WTC11 (cell line): ENCODE results near the gene WDR38. TPM values are rescaled to one million over a fixed set of nuclear protein-coding genes. Genes with fewer than 3 reads are reported as not detected.

Source experiments
- ATAC-seq: fragments of 200-7000 bp; cut with Tn5 transposase; 2 replicates; pipeline ENCODE4 v1.10.0; 2021; ENCODE audit warnings: mild to moderate bottlenecking, moderate library complexity
- CTCF ChIA-PET: fragments of 300-600 bp; sonication (Branson Sonifier 250); formaldehyde crosslinking; loops from one replicate; lab custom pipeline; 2021; ENCODE audit warnings: antibody characterized with exemption; lab: Charles Lee
- POLR2A ChIA-PET: fragments of 350-600 bp; sonication (Branson Sonifier 250); formaldehyde crosslinking; loops from one replicate; lab custom pipeline; 2021; ENCODE audit warnings: antibody characterized with exemption; lab: Charles Lee
- DNase-seq: peaks from one replicate; pipeline ENCODE4 v3.0.0; 2021; ENCODE audit warnings: low spot score
- H3K27ac Mint-ChIP-seq: 2 replicates; pipeline ENCODE4 v1.8.0; 2021; ENCODE audit warnings: mixed read lengths
- H3K27me3 Mint-ChIP-seq: 2 replicates; pipeline ENCODE4 v1.8.0; 2021; ENCODE audit warnings: low read depth, mild to moderate bottlenecking, moderate library complexity, mixed read lengths
- H3K36me3 Mint-ChIP-seq: 2 replicates; pipeline ENCODE4 v1.8.0; 2021; ENCODE audit warnings: mixed read lengths
- H3K4me1 Mint-ChIP-seq: 2 replicates; pipeline ENCODE4 v1.8.0; 2022; ENCODE audit warnings: mixed read lengths
- H3K4me3 Mint-ChIP-seq: 2 replicates; pipeline ENCODE4 v1.8.0; 2021; ENCODE audit warnings: mild to moderate bottlenecking, moderate library complexity, mixed read lengths
- H3K9me3 Mint-ChIP-seq: 2 replicates; pipeline ENCODE4 v1.8.0; 2021; ENCODE audit warnings: mixed read lengths
- AFF4 ChIP-seq: sonication (generic); formaldehyde crosslinking; IDR thresholded peaks from 2 replicates; pipeline ENCODE4 v1.8.1; 2023; ENCODE audit warnings: mild to moderate bottlenecking, missing genetic modification reagents, borderline replicate concordance
- ARID4B ChIP-seq: sonication (generic); formaldehyde crosslinking; IDR thresholded peaks from 2 replicates; pipeline ENCODE4 v1.8.0; 2023; ENCODE audit warnings: missing genetic modification reagents, mild to moderate bottlenecking, borderline replicate concordance
- CBFB ChIP-seq: sonication (generic); formaldehyde crosslinking; IDR thresholded peaks from 2 replicates; pipeline ENCODE4 v1.8.1; 2022; ENCODE audit warnings: mild to moderate bottlenecking, low read depth, missing genetic modification reagents
- ERG ChIP-seq: fragments of 250-450 bp; sonication (Bioruptor Pico); IDR thresholded peaks from 2 replicates; pipeline ENCODE4 v1.8.0; 2021; ENCODE audit warnings: mild to moderate bottlenecking
- ETV6 ChIP-seq: sonication (generic); formaldehyde crosslinking; IDR thresholded peaks from 2 replicates; pipeline ENCODE4 v1.8.1; 2022; ENCODE audit warnings: mild to moderate bottlenecking, missing genetic modification reagents
- FOXP1 ChIP-seq: sonication (generic); formaldehyde crosslinking; IDR thresholded peaks from 2 replicates; pipeline ENCODE4 v1.8.0; 2022; ENCODE audit warnings: missing genetic modification reagents, mild to moderate bottlenecking, moderate library complexity, borderline replicate concordance
- FOXP4 ChIP-seq: sonication (generic); formaldehyde crosslinking; IDR thresholded peaks from 2 replicates; pipeline ENCODE4 v1.8.0; 2022; ENCODE audit warnings: mild to moderate bottlenecking, missing genetic modification reagents
- GTF2I ChIP-seq: fragments of 250-450 bp; sonication (Bioruptor Pico); conservative IDR thresholded peaks from 2 replicates; pipeline ENCODE4 v1.4.0; 2021; ENCODE audit warnings: mild to moderate bottlenecking
- HMGA2 ChIP-seq: fragments of 250-450 bp; sonication (Bioruptor Pico); IDR thresholded peaks from 2 replicates; pipeline ENCODE4 v1.4.0; 2021; ENCODE audit warnings: mild to moderate bottlenecking, moderate library complexity
- IRF2 ChIP-seq: sonication (generic); formaldehyde crosslinking; IDR thresholded peaks from 2 replicates; pipeline ENCODE4 v1.8.0; 2022; ENCODE audit warnings: low read depth, missing genetic modification reagents, borderline replicate concordance
- JUN ChIP-seq: sonication (generic); formaldehyde crosslinking; IDR thresholded peaks from 2 replicates; pipeline ENCODE4 v1.8.0; 2023; ENCODE audit warnings: mild to moderate bottlenecking, missing genetic modification reagents
- MLX ChIP-seq: sonication (generic); formaldehyde crosslinking; IDR thresholded peaks from 2 replicates; pipeline ENCODE4 v1.8.1; 2023; ENCODE audit warnings: mild to moderate bottlenecking, missing genetic modification reagents, moderate library complexity
- OVOL2 ChIP-seq: fragments of 250-450 bp; sonication (Bioruptor Pico); IDR thresholded peaks from 2 replicates; pipeline ENCODE4 v1.9.0; 2021; ENCODE audit warnings: mild to moderate bottlenecking, borderline replicate concordance
- RELA ChIP-seq: sonication (generic); formaldehyde crosslinking; IDR thresholded peaks from 2 replicates; pipeline ENCODE4 v1.8.1; 2022; ENCODE audit warnings: missing genetic modification reagents, mild to moderate bottlenecking, borderline replicate concordance
- SOX15 ChIP-seq: fragments of 250-450 bp; sonication (Bioruptor Pico); IDR thresholded peaks from 2 replicates; pipeline ENCODE4 v1.9.0; 2021; ENCODE audit warnings: mild to moderate bottlenecking
- SP1 ChIP-seq: sonication (generic); formaldehyde crosslinking; conservative IDR thresholded peaks from 2 replicates; pipeline ENCODE4 v1.8.1; 2022; ENCODE audit warnings: missing genetic modification reagents
- TEAD1 ChIP-seq: sonication (generic); formaldehyde crosslinking; IDR thresholded peaks from 2 replicates; pipeline ENCODE4 v1.8.0; 2022; ENCODE audit warnings: mild to moderate bottlenecking, missing genetic modification reagents
- USF1 ChIP-seq: sonication (generic); formaldehyde crosslinking; IDR thresholded peaks from 2 replicates; pipeline ENCODE4 v1.8.0; 2022; ENCODE audit warnings: mild to moderate bottlenecking, missing genetic modification reagents
- ZBTB21 ChIP-seq: sonication (generic); formaldehyde crosslinking; IDR thresholded peaks from 2 replicates; pipeline ENCODE4 v1.8.1; 2023; ENCODE audit warnings: mild to moderate bottlenecking, missing genetic modification reagents, borderline replicate concordance
- ZNF138 ChIP-seq: sonication (generic); formaldehyde crosslinking; conservative IDR thresholded peaks from 2 replicates; pipeline ENCODE4 v1.8.1; 2022; ENCODE audit warnings: mild to moderate bottlenecking, moderate library complexity, missing genetic modification reagents
- total RNA-seq: library from RNA; stranded (reverse); gene quantifications from 3 replicates; pipeline ENCODE4 v1.2.3, GENCODE V29; 2021

Gene WDR38
- total RNA-seq, 1 experiment from 2014 or later: not detected

GRCh38 chr9:124879226-124879625 is 26.0 kb downstream of the WDR38 start (continued):
- TF ChIP-seq MLX (CRISPR knock-in tag): no peak
- no peak for TF ChIP-seq SOX15
- TF ChIP-seq USF1: no peak
- no peak for TF ChIP-seq HMGA2
- no peak for TF ChIP-seq IRF2
- TF ChIP-seq, all 79 proteins: peak for 0

GRCh38 chr9:124880501-124880900 is 27.2 kb downstream of the WDR38 start:
- DNase-seq: peak; percentile 67
- ATAC-seq: peak; percentile 82
- no peaks in the 10 kb centered on the region for H3K27me3 Mint-ChIP-seq
- H3K9me3 Mint-ChIP-seq: no peaks in the 10 kb centered on the region
- peak overlapping the region; percentile 10; the same call in 1 of the 2 replicates for H3K4me3 Mint-ChIP-seq
- H3K4me1 Mint-ChIP-seq: peaks cover 48% of the 10 kb centered on the region
- TF ChIP-seq GTF2I (no peak), SP1 (CRISPR knock-in tag) (no peak), TEAD1 (CRISPR knock-in tag) (no peak), ZNF138 (CRISPR knock-in tag) (0 out of 2 replicates have a peak, but pooled peaks have one; percentile 43), ETV6 (no peak)
- POLR2A ChIA-PET: interaction anchor here (0.7 to 2.7 kb wide), 2 partner anchors 19 to 24 kb away, joined by 4 to 7 read pairs; partner anchors contain the start of gene RPL35
- H3K27ac Mint-ChIP-seq: no peak overlapping the region
- CTCF ChIA-PET: interaction anchor here (0.9 to 6.3 kb wide), 7 partner anchors 13 to 109 kb away, joined by 5 to 40 read pairs (median 7); partner anchors contain the start of genes NR6A1 and WDR38
- peaks cover 20% of the 10 kb centered on the region for H3K36me3 Mint-ChIP-seq

- H3K9me3 Mint-ChIP-seq: no peaks in the 10 kb centered on the region
- ChIA-PET CTCF (interaction anchor here (0.7 to 6.3 kb wide), 5 partner anchors 13 to 107 kb away, joined by 3 to 40 read pairs (median 7); partner anchors contain the start of gene WDR38), POLR2A (interaction anchor here (0.7 to 2.7 kb wide), 2 partner anchors 20 to 24 kb away, joined by 4 to 7 read pairs; partner anchors contain the start of gene RPL35)
- no peak for DNase-seq
- peaks cover 48% of the 10 kb centered on the region for H3K4me1 Mint-ChIP-seq
- H3K4me3 Mint-ChIP-seq: no peak overlapping the region
- no peaks in the 10 kb centered on the region for H3K27me3 Mint-ChIP-seq
- no peak overlapping the region for H3K27ac Mint-ChIP-seq
- no peak for ATAC-seq
- peaks cover 14% of the 10 kb centered on the region for H3K36me3 Mint-ChIP-seq
- TF ChIP-seq ERG (CRISPR knock-in tag) (no peak), ZBTB21 (CRISPR knock-in tag) (no peak), OVOL2 (CRISPR knock-in tag) (no peak), FOXP1 (CRISPR knock-in tag) (no peak), ARID4B (no peak), SP1 (CRISPR knock-in tag) (no peak), RELA (CRISPR knock-in tag) (no peak), JUN (CRISPR knock-in tag) (no peak), FOXP4 (no peak), AFF4 (CRISPR knock-in tag) (no peak), CBFB (CRISPR knock-in tag) (no peak), ETV6 (no peak)
These were observed 28.0 kb downstream of the WDR38 start for GRCh38 chr9:124881138-124881743.
